ENCODE data around the gene S100P.

DNA sequence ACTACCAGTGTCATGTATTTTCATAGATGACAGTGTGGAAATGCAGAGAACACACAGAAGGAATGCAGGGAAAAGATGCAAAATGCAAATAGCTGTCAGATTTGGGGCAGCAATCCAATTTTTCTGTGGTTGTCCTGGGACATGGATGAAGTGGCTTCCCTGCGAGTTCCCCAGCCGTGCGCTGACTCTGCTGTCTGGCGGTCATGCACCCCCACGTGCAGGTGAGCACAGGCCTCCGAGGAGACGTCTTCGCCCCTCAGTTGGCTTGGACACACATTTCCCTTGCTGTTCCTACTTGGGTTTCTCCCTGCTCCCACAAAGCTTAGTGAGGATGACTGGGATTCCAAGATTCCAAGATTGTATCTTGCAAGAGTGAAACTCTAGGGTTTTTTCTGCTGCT lies 46.7 kb downstream of the S100P start:
- TF ChIP-seq, protein P1, sequence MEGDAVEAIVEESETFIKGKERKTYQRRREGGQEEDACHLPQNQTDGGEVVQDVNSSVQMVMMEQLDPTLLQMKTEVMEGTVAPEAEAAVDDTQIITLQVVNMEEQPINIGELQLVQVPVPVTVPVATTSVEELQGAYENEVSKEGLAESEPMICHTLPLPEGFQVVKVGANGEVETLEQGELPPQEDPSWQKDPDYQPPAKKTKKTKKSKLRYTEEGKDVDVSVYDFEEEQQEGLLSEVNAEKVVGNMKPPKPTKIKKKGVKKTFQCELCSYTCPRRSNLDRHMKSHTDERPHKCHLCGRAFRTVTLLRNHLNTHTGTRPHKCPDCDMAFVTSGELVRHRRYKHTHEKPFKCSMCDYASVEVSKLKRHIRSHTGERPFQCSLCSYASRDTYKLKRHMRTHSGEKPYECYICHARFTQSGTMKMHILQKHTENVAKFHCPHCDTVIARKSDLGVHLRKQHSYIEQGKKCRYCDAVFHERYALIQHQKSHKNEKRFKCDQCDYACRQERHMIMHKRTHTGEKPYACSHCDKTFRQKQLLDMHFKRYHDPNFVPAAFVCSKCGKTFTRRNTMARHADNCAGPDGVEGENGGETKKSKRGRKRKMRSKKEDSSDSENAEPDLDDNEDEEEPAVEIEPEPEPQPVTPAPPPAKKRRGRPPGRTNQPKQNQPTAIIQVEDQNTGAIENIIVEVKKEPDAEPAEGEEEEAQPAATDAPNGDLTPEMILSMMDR (conservative IDR thresholded peaks at IDR 0.05; ENCODE audit: low read length) = no peak
- no peak for TF ChIP-seq EZH2phosphoT487 (IDR thresholded peaks at IDR 0.05; ENCODE audit: borderline replicate concordance)

Measured in Loucy (cell line).